Uterus (tissue), 4 donors: ENCODE data around the gene BAG2. TPM values are rescaled to one million over a fixed set of nuclear protein-coding genes. Genes with fewer than 3 reads are reported as not detected.
A peak's percentile ranks its signal among the peaks of the same experiment; 100 is the strongest.

Source experiments
- DNase-seq, 2 donors: peaks; one replicate each; pipeline ENCODE4 v3.0.0-alpha.2; 2019 to 2020
- H3K27ac ChIP-seq, 2 donors: fragments of 200-600 bp; sonication (generic); 1 replicate in 1 of 2; 2 replicates in 1 of 2; pipeline ENCODE4 v1.5.1; 2016 to 2018
- H3K27me3 ChIP-seq, 2 donors: fragments of 200-600 bp; sonication (generic); one replicate each; pipeline ENCODE4 v1.5.1; 2018 to 2019; ENCODE audit warnings: control low read depth in 1 of 2
- H3K36me3 ChIP-seq, 2 donors: fragments of 200-600 bp; sonication (generic); one replicate each; pipeline ENCODE4 v1.5.1; 2019; ENCODE audit warnings: control low read depth in 1 of 2
- H3K4me1 ChIP-seq, 2 donors: fragments of 200-600 bp; sonication (generic); one replicate each; pipeline ENCODE4 v1.5.1; 2018 to 2019; ENCODE audit warnings: control low read depth in 1 of 2
- H3K4me3 ChIP-seq, 2 donors: fragments of 200-600 bp; sonication (generic); 1 replicate in 1 of 2; 2 replicates in 1 of 2; pipeline ENCODE4 v1.5.1; 2018 to 2019; ENCODE audit warnings: mild to moderate bottlenecking in 1 of 2
- H3K9me3 ChIP-seq, 2 donors: fragments of 200-600 bp; sonication (generic); one replicate each; pipeline ENCODE4 v1.5.1; 2019; ENCODE audit warnings: control low read depth in 1 of 2
- CTCF ChIP-seq, 4 experiments: fragments of 200-600 bp in 2 of 4; fragments of 450-650 bp in 2 of 4; sonication (generic) in 2 of 4; IDR thresholded peaks; one replicate each; pipeline ENCODE4 v1.5.1; 2016 to 2019; ENCODE audit warnings: antibody characterized with exemption in 4 of 4, mild to moderate bottlenecking in 2 of 4, moderate library complexity in 1 of 4
- POLR2A ChIP-seq, 2 donors: fragments of 450-650 bp; IDR thresholded peaks; one replicate each; pipeline ENCODE4 v1.6.1; 2016; ENCODE audit warnings: antibody characterized with exemption in 2 of 2, mild to moderate bottlenecking in 1 of 2, moderate library complexity in 1 of 2
- intact Hi-C: fragments of 100-400 bp; cut with DNase I; formaldehyde crosslinking; loops from one replicate; pipeline ENCODE4 v1.15.1; 2023; ENCODE audit warnings: low total_unique reads
- total RNA-seq, 4 donors: library from RNA; depleted of rRNA in 3 of 4; stranded (reverse); fragments of >200 nt in 3 of 4; gene quantifications; one replicate each; pipeline versions ENCODE4 v1.1.0 to v1.2.4, GENCODE V29; 2014 to 2023
- donor health status: DM: yes; HTN: yes; CAD: no.

Gene BAG2
- total RNA-seq, 4 donors from 2014 or later: 23.2 to 31.7 (median 26.9) TPM

DNA sequence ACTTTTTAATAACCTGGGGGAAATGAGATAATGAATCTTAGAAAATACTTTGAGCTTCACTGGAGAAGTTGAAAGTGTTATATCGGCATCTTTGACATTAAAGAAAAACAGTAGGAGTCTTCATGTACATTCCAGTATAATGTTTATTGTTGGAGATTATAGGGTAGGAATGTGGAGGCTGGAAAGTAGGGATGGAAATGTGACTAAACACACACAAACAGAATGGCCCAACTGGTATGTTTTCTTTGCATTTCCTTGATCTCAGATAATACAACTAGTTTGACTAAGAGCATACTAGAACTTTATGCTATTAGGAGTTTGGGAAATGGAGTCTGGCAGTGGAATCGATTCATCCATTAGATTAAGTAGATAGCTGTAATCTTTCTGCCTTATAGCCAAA is 10.1 kb upstream of the BAG2 start:
- no peak overlapping the region for H3K27ac ChIP-seq
- H3K36me3 ChIP-seq: no peaks in the 10 kb centered on the region
- TF ChIP-seq POLR2A (IDR thresholded peaks at IDR 0.05) (no peak), CTCF (IDR thresholded peaks at IDR 0.05) (no peak)

DNA sequence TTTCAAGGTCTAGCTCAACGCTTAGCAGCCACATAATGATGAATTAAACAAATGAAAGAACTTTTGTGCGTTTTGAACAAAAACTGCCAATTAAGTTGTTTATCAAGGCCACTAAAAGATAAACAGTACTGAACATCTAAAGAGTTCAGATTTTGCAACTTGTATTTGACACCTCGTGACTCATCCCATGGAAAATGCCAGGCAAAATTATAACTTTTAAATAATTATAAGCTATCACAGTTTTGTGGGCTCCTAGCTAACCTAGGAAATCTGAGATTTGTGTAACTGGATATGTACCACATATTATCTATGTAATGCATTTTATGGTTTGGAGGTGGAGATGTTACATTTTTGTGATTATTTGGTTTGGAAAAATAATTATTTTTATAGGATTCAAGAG is 9.6 kb upstream of the BAG2 start:
- TF ChIP-seq CTCF (IDR thresholded peaks at IDR 0.05) (no peak), POLR2A (IDR thresholded peaks at IDR 0.05) (no peak)
- H3K27me3 ChIP-seq: no peaks in the 10 kb centered on the region
- intact Hi-C loops: no loop called here
- no peak overlapping the region for H3K4me3 ChIP-seq
- H3K27ac ChIP-seq: no peak overlapping the region
- DNase-seq: no peak
- H3K4me1 ChIP-seq: no peaks in the 10 kb centered on the region
- peaks cover 0 to 14% of the 10 kb centered on the region in 2 donors for H3K9me3 ChIP-seq
- H3K36me3 ChIP-seq: no peaks in the 10 kb centered on the region

More for the DNA sequence above, 10.1 kb upstream of the BAG2 start:
- H3K4me3 ChIP-seq: no peak overlapping the region
- no peaks in the 10 kb centered on the region for H3K4me1 ChIP-seq
- intact Hi-C loops: no loop called here
- DNase-seq: no peak
- peaks cover 0 to 14% of the 10 kb centered on the region in 2 donors for H3K9me3 ChIP-seq
- H3K27me3 ChIP-seq: no peaks in the 10 kb centered on the region

- Histone ChIP-seq H3K4me1 (no peaks in the 10 kb centered on the region), H3K9me3 (peaks cover 0 to 14% of the 10 kb centered on the region in 2 donors), H3K36me3 (no peaks in the 10 kb centered on the region), H3K27ac (no peak overlapping the region), H3K27me3 (no peaks in the 10 kb centered on the region), H3K4me3 (no peak overlapping the region)
- DNase-seq: no peak
- no peak for TF ChIP-seq POLR2A (IDR thresholded peaks at IDR 0.05)
- no peak for TF ChIP-seq CTCF (IDR thresholded peaks at IDR 0.05)
- intact Hi-C loops: no loop called here
These were observed 8.2 kb upstream of the BAG2 start for GRCh38 chr6:57163956-57164355.

- Histone ChIP-seq H3K36me3 (no peaks in the 10 kb centered on the region), H3K4me1 (no peaks in the 10 kb centered on the region), H3K27ac (no peak overlapping the region), H3K27me3 (no peaks in the 10 kb centered on the region), H3K9me3 (peaks cover 0 to 14% of the 10 kb centered on the region in 2 donors), H3K4me3 (no peak overlapping the region)
- TF ChIP-seq CTCF (IDR thresholded peaks at IDR 0.05) (no peak), POLR2A (IDR thresholded peaks at IDR 0.05) (no peak)
- DNase-seq: no peak
- intact Hi-C loops: no loop called here
These were observed 7.0 kb upstream of the BAG2 start for GRCh38 chr6:57165080-57165479.

DNA sequence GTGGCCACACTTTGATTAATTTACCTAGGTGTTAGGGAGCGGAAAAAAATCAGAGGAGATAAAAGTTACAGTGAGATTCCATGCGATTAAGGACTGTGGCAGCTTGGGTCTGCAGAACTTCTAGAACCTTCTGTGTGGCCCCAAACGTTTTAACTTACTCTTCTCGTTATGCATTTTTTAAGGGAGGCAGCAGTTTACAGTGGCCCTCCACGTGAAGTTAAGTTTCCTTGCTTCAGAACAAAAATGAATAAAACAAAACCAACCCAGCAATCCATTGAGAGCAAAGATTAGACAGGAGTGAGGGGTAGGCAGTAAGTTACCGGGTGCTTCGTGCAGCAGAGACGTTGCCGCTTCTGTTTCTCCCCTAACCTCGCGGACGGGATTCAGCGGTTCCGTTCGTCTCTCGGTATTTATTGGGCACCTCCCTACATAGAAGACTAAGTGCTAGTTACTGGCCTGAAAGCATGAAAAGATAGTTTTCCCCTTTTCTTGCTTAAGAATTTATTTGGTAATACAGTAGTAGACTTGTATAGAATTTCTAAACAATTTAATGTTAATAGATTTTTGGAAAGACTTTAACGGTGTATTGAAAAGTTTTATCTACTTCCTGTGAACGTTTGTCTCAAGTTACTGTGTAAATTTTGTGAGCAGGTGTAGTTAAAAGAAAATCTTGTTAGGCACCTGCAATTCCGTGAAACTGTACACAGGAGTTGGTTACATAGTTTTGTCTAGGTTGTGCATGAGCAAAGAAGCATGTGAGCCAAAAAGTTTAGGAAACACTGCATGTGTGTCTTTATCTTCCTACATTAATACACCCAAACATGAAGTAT is 1.1 kb downstream of the BAG2 start:
- no peaks in the 10 kb centered on the region for H3K4me1 ChIP-seq
- intact Hi-C loops: loop anchor here (10.0 kb wide), 1 partner anchor 142 kb away; the partner anchor contains the start of gene PRIM2
- H3K4me3 ChIP-seq: peak overlapping the region; percentile 55 to 83
- DNase-seq: peak in 1 of 2 donors; percentile 22
- H3K9me3 ChIP-seq: no peaks in the 10 kb centered on the region
- TF ChIP-seq CTCF (IDR thresholded peaks at IDR 0.05): no peak
- no peak for TF ChIP-seq POLR2A (IDR thresholded peaks at IDR 0.05)
- no peaks in the 10 kb centered on the region for H3K27me3 ChIP-seq
- peak overlapping the region; percentile 98 for H3K27ac ChIP-seq
- no peaks in the 10 kb centered on the region for H3K36me3 ChIP-seq
